Fibroblast of skin of right quadriceps (primary cell): ENCODE measurements around the gene VGLL4.
A peak's percentile ranks its signal among the peaks of the same experiment; 100 is the strongest.
"Not testable (repeated sequence)": the region's sequence is repeated elsewhere in the genome, so short reads cannot be mapped to it uniquely, and the experiment has no call there.

ENCODE experiments used
- DNase-seq: peaks from one replicate; pipeline ENCODE4 v3.0.0-alpha.2; 2013

Gene VGLL4

DNA sequence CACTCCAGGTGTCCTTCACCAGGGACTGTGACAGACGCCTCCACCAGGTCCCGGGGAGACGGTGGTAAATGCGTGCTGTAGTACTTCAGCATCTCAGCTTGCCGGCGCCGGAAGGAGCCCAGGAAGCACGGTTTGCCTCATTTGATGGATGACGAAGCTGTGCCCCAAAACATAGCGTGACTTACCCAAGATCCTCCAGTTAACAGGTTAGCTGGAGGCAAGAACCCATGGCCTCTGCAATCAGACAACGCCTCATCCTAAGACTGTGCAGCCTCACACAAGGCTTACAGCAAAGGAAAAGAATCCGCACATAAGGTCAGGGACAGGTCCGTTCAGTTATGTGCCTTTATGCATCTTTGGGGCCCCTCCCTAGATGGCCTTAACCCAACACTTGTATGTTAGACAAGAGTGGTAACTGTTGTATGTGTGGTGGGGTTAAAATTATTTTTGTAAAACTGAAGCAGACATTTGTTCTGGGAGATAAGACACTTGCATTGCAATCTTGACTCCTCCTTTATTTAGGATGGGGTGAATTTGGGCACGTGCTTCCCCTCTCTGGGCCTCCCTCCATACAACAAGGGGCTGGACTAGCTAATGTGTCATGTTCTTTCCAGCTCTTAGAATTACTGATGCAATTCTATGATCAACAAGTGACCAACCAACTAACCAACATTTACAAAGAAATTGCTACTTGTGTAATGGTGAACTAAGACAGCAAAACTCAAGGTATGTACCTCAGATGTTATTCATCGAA is 39.4 kb downstream of the VGLL4 start:
- peak; percentile 71 for DNase-seq

DNA sequence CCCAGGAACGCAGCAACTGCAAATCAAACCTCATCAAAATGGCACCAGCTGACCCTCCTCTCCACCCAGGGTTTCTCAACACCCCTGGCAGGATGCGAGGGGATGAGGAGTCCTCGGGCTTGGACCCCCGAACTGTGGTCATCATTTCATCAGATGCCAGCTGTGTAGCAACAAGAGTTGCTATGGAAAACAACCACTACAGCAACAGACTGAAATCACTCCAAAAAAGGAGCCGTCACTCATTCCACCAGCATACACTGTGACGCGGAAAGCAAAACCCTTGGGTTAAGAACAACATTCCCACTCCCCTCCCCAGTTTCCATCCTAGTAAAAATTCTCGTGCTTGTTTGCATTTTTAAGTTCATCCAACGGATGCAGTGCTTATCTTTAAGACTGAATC is 40.1 kb downstream of the VGLL4 start:
- DNase-seq = peak; percentile 87

DNA sequence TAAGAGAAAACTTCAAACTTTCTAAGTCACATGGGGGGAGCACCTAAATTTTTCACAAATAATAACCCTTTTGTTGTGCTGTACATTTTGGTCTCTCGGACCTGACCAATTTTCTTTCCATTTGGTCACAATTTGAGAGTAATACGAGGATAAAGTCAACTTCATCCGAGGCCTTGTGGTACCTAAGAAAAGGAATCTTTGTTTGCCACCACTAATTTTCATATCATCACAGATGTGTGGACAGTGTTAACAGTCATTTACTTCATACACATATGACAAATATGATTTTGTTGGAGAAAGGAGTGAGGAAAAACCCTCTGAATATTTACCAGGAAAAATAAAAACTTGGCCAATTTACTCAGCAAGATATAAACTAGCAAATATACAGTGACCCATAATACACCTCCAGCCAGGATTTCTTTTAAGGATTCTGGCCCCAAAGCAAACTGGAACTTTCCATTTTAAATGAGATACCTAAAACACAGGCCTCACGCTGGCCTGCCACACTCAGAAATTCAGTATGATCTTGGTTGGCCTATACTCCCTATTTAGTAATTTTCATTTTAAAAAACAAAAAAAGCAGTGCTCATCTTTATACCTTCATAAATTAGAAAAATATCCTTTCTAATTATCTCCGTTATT is 40.7 kb downstream of the VGLL4 start:
- DNase-seq = no peak

DNA sequence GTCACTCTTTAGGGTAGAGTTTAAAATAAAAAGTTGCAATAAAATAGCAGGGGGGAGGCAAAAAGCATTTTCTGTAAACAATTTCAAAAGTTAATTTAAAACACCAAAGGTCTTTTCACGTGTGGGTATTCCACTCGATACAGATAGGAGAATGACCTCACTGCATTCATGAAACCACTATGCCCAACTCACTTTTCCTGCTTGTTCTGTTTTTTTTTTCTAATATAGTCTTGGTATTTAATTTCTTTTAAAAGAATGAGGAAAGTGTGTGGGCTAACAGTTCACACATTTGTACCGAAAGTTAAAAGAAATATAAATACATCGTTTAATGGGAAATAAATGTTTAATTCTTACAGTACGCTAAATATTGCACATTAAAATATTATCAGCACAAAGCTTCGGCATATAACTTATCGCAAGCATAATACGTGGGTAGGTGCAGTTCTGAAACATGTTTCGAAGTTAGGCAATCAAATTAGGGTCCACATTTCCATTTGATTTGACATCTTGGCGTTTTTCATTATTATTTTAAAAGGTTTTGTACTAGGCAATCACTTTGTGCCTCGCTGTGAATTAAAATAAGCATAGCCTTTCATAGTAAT is 41.4 kb downstream of the VGLL4 start:
- no peak for DNase-seq

DNA sequence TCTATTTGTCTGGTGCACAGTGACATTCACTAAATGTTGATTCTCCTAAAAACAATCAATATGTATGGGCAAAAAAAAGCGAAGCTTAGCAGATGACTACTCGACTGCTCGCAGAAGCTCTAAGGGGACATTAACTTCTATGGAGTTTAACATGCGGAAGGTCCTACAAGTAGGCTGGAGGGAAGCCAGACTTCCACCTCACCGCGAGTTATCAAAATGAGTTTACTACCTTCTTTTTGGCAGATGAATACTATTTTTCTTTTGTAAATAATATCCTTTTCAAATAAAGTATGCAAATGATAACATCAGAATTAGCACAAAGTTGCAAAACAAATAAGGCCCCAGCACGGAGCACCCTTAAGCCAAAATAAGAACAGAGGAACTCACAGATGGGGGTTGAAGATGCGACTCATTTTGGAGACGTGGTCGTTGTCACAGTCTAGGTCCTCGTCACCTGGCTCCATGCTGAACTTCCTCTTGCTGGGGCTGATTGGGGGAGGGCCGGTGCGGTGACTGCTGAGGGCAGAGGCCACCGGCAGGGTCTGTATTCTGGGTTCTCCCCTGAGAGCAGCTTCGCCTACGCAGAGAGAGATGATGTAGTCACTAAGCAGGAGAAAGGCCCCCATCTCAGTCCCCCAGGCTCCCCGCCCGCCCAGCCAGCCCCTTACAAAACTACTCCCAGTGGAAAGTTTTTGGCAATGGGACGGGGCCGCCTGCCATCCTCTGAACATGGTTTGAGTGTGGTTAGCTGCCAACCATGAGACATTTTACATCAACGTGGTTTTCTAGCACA is 42.1 kb downstream of the VGLL4 start:
- DNase-seq = no peak

DNA sequence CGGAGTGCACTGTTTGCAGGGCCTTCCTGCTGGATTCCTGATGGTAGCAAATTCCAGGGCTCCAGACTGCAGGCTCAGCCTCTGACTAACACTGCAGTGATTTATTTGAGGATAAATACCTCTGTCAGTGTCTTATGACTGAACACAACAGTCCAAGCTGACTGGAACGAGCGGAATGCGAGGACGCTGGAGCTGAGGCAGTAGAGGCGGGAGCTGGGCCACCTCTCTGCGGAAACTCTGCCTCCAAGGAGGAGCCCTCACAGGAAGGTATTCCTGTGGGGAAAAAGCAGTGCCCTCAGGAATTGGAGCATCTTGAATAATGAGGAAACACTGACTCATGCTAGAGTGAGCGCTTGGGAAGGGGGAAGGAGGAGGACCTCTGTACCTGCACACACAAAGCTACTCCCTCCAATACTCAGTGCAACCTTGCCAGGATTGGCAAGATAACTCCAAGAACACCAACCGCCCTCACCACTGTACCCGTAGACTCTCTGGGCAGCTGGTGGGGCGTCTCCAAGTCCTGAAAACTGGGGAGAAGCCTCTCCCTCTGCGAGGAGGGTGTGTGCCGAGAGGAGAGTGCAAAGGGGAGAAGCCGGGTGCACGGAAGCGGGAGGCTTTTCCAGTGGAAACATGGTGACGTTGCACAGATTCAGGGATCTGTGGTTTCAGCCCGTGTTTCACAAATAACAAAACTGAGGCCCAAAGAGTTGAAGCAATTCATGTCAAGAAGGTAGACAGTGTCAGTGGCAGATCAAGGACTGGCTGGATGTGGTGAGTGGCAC is 43.0 kb downstream of the VGLL4 start:
- peak; percentile 100 for DNase-seq

DNA sequence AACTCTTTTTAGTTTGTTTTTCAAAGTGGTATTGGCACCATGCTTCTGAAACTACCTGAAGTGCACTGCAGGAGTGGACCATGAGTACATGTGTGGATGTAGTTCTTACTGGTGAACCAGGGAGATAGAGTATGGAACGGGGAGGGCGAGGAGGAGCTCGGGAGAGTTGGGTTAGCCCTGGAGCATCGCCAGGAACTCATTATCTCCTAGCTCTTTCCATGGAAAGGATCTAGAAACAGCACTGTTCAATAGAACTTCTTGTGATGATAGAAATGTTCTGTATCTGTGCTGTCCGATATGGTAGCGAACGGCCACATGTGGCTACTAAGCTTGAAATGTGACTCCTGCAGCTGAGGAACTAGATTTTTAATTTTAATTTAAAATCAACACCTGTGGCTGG is 47.3 kb downstream of the VGLL4 start:
- DNase-seq = no peak

DNA sequence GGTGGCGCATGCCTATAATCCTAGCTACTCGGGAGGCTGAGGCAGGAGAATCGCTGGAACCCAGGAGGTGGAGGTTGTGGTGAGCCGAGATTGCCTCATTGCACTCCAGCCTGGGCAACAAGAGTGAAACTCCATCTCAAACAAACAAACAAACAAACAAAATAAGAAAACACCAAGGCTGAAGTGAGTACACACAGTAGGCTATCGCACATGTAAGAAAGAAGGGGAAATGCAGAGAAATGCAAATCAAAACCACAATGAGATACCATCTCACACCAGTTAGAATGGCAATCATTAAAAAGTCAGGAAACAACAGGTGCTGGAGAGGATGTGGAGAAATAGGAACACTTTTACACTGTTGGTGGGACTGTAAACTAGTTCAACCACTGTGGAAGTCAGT is 48.7 kb downstream of the VGLL4 start:
- not testable (repeated sequence) for DNase-seq

DNA sequence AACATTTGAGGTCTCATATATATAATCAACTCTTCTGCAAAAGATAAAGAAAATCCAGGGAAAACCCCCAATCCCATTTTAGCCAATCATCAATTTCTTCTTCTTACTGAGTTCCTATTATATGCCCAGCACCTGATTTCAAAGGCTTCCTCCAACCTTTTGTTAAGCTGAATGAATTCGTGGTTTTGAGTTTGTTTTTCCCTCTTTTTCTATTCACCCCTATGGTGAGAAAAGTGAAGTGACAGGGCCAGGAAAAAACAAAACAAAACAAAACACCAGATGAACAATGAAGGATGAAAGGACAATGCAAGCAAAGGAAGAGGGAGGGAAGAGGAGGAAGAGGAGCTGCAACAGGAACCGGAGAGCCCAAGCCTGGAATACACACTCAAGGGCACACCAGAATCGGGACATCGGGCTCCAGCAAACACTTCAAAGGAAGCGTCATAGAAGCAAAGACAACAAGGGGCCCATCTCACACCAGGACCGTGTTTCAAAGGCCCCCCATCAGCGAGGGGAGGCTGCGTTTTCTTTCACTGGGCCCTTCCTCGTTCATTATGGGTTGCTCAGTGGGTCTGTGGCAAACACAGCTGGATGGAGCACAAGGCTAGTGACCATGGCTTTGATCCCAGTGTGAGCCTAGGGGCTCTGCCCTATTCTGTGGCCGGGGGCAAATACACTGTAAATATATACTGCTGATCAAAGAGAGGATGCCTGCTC is 50.2 kb downstream of the VGLL4 start:
- DNase-seq = no peak

DNA sequence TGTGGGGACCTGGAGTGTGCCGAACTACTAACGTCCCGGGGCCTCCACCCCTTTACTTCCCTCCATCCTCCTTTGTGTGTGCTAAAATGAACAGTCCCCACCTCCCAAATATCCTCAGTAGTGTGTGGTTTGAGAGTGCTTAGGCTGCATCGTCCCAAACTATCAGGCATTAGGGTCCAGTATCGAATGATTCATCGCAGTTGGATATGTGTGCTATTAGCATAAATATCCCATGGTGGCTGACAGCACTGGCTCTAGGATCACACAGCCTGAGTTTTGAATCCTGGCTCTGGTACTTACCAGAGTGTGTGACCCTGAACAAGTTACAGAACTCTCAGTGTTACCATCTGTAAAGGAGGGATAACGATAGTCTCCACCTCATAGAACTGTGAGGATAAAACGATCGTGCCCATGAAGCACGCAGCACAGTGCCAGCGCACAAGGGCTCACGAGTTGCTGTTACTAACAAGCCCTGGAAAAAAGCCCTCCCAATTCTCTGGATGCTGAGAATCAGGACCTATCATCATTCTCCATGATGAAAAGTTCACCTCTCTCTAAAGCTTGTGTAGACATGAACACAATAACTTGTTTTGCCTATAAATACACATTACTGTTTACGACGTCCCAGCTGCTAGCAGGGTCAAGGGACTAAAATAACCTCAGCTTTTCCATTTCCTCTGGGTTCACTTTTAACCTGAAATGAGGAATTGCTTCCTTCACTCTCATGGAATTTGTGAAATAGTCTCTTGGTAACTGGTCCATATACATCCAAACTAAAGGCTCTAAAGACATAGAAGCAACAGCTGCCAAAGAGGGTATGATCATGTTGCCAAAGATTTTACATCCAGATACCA is 51.0 kb downstream of the VGLL4 start:
- DNase-seq = peak; percentile 64

DNA sequence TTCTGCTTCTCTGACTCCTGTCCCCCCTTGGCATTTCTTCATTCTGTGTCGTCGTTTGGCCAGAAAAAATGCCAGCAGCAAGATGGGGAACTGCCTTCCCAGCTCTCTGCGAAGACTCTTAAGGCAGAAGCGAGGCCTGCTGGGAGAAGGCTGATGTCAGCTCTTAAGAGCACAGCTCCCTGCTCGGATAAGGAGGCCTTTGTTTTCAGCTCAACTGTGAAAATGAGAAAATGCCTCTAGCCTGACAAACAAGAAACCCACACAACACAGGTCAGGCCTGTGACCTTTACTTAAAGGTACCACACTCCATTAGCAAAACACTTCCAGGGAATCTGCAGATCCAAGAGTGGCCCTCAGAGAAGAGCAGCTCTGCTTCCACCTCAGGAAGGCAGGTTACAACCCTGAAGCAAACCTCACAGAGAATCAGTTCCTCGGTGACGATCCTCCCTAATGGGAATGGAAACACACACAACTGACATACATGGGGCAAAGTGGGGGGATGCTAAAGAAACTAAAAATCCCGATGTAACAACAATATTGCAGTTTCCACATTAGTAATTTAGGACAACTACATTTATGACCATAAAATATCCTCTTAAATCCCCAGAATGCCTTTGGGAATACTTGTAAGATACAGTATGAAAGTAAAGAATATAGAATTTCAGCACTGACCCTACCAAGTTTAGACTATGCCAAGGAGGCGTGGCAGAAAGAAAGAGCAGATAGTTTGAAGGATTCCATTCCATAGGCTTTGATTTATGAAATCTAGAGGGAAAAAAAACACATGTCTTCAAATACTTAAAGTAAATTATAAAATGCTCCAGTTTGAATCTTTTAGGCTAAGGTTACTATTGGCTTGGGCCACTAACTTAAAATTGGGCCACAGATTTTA is 52.1 kb downstream of the VGLL4 start:
- DNase-seq = peak; percentile 49

DNA sequence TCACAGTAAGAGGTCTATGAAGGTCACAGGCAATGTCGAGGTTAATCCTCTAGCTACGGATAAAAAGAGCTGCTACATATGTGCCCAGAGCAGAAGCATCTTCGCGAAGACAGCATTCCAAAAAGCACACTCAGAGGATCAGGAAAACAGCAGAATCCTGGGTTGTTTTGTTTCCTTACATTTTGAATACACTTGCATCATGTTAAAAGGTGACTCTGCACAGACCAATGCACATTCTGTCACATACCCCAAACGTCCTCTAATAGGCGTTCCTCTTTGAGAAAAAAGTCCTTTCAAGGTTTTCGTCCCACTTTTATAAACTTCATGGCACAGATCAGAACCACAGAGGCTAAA is 52.7 kb downstream of the VGLL4 start:
- peak; percentile 63 for DNase-seq

DNA sequence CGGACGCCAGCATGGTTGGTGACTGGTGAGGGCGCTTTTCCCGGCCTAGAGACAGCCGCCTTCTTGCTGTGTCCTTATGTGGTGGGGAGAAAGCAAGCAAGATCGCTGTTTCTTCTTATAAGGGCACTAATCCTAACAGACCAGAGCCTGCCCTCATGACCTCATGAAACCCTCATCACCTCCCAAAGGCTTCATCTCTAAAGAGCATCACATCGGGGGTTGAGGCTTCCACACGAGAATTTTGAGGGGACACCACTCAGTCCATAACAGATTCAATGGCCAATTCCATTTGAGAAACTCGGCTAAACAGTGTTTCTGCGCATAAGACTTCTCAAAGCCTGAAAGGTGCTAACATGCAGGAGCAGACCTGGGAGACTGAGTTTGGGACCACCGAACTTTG is 54.0 kb downstream of the VGLL4 start:
- no peak for DNase-seq

DNA sequence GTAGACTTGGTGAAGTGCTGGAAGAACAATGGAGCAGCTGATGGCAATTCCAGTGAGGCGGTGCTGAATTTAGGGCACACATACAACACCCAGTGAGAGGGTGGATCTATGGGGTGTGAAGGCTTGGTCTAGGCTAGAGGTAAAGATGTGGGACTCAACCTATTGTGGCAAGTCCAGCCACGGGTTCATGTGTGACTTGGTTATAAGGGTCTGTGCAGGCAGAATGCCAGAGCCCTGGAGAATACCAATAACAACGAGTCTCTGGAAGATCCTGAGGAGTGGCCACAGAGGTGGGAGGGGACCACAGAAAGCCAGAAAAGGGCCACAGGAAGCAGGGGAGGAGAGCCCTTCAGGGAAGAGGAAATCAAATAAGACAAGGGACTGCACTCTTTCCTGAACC is 55.0 kb downstream of the VGLL4 start:
- DNase-seq = no peak

DNA sequence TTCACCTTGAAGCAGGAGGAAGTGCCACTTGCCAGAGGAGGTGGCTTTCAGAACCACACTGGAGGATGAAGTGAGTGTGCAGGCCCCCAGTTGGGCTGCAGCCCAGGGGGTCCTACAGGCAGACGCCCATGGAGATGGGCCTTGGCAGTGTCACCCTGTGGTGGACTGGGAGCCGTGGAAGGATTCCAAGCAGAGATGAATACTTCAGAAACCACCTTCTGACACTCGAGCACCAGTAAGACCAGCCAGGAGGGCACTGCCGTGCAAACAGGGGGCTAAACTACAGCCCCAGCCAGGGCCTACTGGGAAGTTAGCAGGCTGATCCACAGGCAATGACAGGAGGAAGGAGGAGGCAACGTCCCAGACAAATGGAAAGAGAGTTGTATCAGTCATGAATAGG is 55.4 kb downstream of the VGLL4 start:
- no peak for DNase-seq

DNA sequence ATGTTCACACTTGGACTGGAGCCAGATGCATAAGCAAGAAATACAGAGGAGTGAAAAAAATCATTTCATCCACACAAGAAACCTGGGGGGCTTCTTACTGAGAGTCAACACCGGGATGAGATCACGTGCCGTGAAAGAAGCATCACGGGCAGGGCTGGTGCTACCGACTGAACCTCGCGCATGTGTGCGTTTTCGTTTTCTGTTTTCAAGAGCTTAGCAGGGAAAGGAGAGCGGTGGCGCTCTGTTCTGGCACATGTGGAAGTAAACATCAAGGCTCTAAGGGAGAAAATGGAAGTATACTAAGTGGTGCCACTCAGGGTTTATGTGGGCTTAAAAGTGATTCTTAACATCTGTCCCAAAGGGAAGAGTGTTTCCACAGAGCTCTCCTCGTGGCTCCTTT is 55.9 kb downstream of the VGLL4 start:
- no peak for DNase-seq

DNA sequence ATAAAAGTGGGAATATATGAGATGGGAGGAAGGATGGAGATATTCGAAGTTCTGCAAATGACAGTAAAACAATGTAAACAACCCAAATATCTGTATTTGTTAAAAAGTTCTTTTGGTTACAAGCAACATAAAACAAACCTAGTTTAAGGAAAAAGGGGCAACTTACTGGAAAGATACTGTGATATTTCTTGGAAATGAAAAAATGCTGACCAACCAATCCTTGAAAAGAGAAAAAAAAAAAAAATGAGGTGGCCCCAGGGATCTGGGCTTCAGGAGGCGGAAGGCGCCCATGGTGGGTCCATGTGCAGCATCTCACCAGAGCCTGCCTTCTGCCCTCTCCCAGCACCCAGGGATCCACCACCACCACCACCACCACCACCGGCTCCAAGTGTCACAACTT is 59.1 kb downstream of the VGLL4 start:
- DNase-seq = no peak

DNA sequence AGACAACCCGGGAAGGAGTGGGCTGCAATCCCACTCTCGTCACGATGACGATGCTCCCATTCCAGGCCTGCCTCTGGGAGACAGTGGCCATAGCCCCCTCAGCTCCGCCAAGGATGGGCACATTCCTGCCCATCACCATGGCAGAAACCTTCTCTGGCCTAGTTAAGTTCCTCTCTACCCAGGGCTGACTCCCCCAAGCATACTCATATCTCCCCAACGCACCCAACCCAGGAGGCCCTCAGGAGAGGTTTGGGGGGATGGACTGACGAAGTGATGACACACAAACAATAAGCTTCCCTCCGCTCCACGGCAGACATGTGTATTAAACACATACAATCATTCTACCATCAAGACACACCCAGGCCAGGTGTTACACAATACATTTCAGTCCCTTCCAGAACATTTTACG is 60.1 kb downstream of the VGLL4 start:
- no peak for DNase-seq

DNA sequence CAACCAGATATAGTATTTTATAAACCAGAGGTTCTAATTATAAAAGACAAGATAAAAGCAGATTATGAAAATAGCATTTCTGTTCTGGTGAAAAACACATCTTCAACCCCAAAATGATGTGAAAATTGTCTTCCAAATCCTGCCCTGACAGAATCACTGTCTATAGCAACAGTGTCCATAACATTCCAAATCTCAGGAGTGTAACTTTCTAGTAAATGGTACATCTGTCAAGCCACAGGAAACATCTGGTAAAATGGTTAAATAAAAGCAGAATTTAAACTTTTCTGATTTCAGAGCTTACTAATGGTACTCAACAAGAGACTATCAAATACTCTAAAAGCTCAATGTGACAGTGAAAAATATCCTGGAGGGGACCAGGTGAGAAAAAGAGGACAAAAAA is 60.5 kb downstream of the VGLL4 start:
- DNase-seq = no peak
